NCI-H1930 (cell line): ENCODE results near the gene EHMT1.

Source experiments
- DNase-seq, 2 experiments: peaks; one replicate each; lab custom pipeline; 2025; lab: John Stamatoyannopoulos, UW

Gene EHMT1

GRCh38 chr9:137828527-137829259, 209.9 kb downstream of the EHMT1 start:
- DNase-seq: no peak

GRCh38 chr9:137829260-137829996, 210.6 kb downstream of the EHMT1 start:
- DNase-seq: no peak

- DNase-seq: no peak
Measured at GRCh38 chr9:137832191-137832700, 213.4 kb downstream of the EHMT1 start.

GRCh38 chr9:137832830-137833590, 214.2 kb downstream of the EHMT1 start:
- DNase-seq: no peak

- DNase-seq: no peak
Measured at GRCh38 chr9:137833721-137834613, 215.2 kb downstream of the EHMT1 start.

- DNase-seq: no peak
Measured at GRCh38 chr9:137834846-137835546, 216.2 kb downstream of the EHMT1 start.

- no peak for DNase-seq
Measured at GRCh38 chr9:137836151-137836830, 217.5 kb downstream of the EHMT1 start.

- no peak for DNase-seq
Measured at GRCh38 chr9:137836831-137837241, 218.0 kb downstream of the EHMT1 start.

GRCh38 chr9:137837345-137838278, 218.8 kb downstream of the EHMT1 start:
- DNase-seq: no peak

GRCh38 chr9:137838576-137838975, 219.8 kb downstream of the EHMT1 start:
- no peak for DNase-seq

GRCh38 chr9:137843355-137843754, 224.6 kb downstream of the EHMT1 start:
- no peak for DNase-seq

GRCh38 chr9:137851516-137852267, 232.9 kb downstream of the EHMT1 start:
- no peak for DNase-seq

GRCh38 chr9:137853392-137853995, 234.7 kb downstream of the EHMT1 start:
- DNase-seq: no peak

- no peak for DNase-seq
Measured at GRCh38 chr9:137860361-137860760, 241.6 kb downstream of the EHMT1 start.

GRCh38 chr9:137865581-137866145, 246.9 kb downstream of the EHMT1 start:
- no peak for DNase-seq

- DNase-seq: no peak
Measured at GRCh38 chr9:137866226-137867141, 247.7 kb downstream of the EHMT1 start.
